HG03354 (cell line): ENCODE results near the gene HOXB9.

ENCODE experiments used
- ATAC-seq: cut with Tn5 transposase; IDR thresholded peaks from one replicate; pipeline ENCODE4 v1.9.1; 2021; ENCODE audit warnings: mild to moderate bottlenecking; ENCODE audit not compliant: unreplicated experiment, poor library complexity, severe bottlenecking

Gene HOXB9

GRCh38 chr17:48589831-48590606 lies 36.1 kb downstream of the HOXB9 start, which contains the start of gene HOXB3:
Gene HOXB3, minus strand, starts transcription at chr17:48590241. Its CDS starts 37,767 bp downstream, at chr17:48552474.
- ATAC-seq = no peak

GRCh38 chr17:48589060-48589830 lies 36.9 kb downstream of the HOXB9 start:
- ATAC-seq = no peak

GRCh38 chr17:48588528-48588927 lies 37.6 kb downstream of the HOXB9 start:
- no peak for ATAC-seq

GRCh38 chr17:48588074-48588415 lies 38.1 kb downstream of the HOXB9 start:
- no peak for ATAC-seq

GRCh38 chr17:48587276-48588073 lies 38.7 kb downstream of the HOXB9 start:
- ATAC-seq = no peak

GRCh38 chr17:48586355-48587258 lies 39.6 kb downstream of the HOXB9 start:
- ATAC-seq = no peak

- no peak for ATAC-seq
Measured at GRCh38 chr17:48584223-48584741, 41.9 kb downstream of the HOXB9 start.

- ATAC-seq = no peak
Measured at GRCh38 chr17:48583708-48584222, 42.4 kb downstream of the HOXB9 start.

- no peak for ATAC-seq
Measured at GRCh38 chr17:48582750-48583069, 43.4 kb downstream of the HOXB9 start.

- no peak for ATAC-seq
Measured at GRCh38 chr17:48579760-48580554, 46.2 kb downstream of the HOXB9 start.

GRCh38 chr17:48579471-48579759 lies 46.7 kb downstream of the HOXB9 start:
- no peak for ATAC-seq

GRCh38 chr17:48578616-48579470 lies 47.3 kb downstream of the HOXB9 start:
- peak; percentile 30 for ATAC-seq

GRCh38 chr17:48577946-48578615 lies 48.1 kb downstream of the HOXB9 start, which contains the start of gene HOXB4:
Gene HOXB4, minus strand, starts transcription at chr17:48578350. Its CDS starts 31 bp downstream, at chr17:48578319.
- ATAC-seq = peak; percentile 49

- peak; percentile 3 for ATAC-seq
Measured at GRCh38 chr17:48577330-48577945, 48.7 kb downstream of the HOXB9 start.

- no peak for ATAC-seq
Measured at GRCh38 chr17:48576479-48577309, 49.5 kb downstream of the HOXB9 start.
